ENCODE data around the gene OR10G7.

The OR10G7 gene

GRCh38 chr11:124041254-124041653 lies at the start of gene OR10G7:
Gene OR10G7, minus strand, starts transcription at chr11:124041325. Its CDS starts 2,324 bp downstream, at chr11:124039001.
- in situ Hi-C loops (cut with HindIII; ENCODE audit: low sequenced_read_pairs) = no loop called here

- in situ Hi-C loops (cut with HindIII; ENCODE audit: low sequenced_read_pairs) = no loop called here
Measured at GRCh38 chr11:124085997-124086846, 45.1 kb upstream of the OR10G7 start.

- in situ Hi-C loops (cut with HindIII; ENCODE audit: low sequenced_read_pairs) = no loop called here
Measured at GRCh38 chr11:124085583-124085982, 44.5 kb upstream of the OR10G7 start.

DNA sequence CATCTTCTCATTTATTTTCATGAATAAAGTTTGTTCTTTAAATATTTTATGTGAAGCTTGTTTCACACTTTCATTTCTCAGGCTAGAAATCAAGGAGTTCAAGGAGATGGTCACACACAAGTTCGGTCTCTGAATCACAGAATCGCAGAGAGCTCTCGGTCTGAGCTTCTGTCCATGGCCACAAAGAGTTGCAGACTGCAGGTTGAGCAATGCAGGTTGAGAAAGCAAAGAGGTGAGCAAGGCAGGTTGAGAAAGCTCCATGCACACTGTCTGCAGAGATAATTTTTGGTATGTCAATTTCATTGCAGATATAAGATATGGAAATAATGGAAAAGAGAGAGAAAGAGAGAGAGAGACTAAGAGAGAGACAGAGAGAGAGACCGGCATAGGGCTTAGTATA lies 41.2 kb upstream of the OR10G7 start:
- in situ Hi-C loops (cut with HindIII; ENCODE audit: low sequenced_read_pairs) = no loop called here

- in situ Hi-C loops (cut with HindIII; ENCODE audit: low sequenced_read_pairs) = no loop called here
Measured at GRCh38 chr11:124081483-124081882, 40.4 kb upstream of the OR10G7 start.

- in situ Hi-C loops (cut with HindIII; ENCODE audit: low sequenced_read_pairs) = no loop called here
Measured at GRCh38 chr11:124080327-124081001, 39.3 kb upstream of the OR10G7 start.

DNA sequence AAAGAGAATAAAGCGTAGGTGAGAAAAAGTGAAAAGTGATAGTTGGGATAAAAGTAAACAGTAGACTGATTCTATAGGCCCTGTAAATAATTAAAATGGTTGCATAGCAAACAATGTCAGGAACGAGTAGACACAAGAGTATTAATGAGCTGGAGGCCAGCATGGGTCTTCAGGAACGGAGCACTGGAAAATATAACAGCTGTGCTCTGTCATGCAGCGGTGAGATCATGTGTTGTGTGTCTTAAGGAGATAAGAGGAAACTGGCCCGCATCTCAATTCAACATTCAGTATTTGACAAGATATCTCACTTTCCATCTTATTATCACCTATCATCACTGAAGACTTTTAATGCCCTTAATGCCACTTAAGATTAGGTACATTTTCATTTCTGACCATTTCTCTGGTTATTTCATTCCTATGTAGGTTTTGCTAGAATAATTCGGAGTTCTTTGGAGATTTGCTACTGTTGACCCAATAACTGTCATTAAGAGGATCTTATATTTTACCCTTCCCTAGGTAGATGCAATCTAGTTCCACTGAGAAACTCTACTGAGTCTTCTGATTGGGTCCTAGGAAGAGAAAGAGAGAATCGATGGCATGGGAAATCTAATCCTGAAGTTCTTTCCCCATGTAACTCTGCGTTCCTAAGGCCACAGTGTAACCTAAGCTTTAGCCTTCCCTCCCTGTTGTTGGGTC lies 38.7 kb upstream of the OR10G7 start:
- in situ Hi-C loops (cut with HindIII; ENCODE audit: low sequenced_read_pairs) = no loop called here

DNA sequence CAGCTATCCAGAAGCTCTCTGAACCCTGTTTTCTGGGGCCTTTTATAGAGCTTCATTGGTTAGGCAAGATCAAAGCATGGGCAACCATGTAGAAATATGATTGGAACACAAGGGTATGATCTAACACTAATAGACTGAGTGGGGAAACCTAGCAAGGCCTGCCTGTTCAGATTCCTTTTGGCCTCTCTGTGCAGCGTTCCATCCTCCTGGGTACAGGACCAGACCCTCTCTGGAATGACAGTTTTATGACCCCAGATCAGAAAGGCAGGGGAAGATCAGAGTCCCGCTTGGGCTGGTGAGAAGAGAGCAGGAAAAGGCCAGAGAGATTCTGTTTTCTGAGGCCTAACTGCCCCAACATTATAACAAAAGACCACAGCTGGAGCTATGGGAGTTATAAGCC lies 37.5 kb upstream of the OR10G7 start:
- in situ Hi-C loops (cut with HindIII; ENCODE audit: low sequenced_read_pairs) = no loop called here

GRCh38 chr11:124077266-124077665 lies 36.1 kb upstream of the OR10G7 start:
- in situ Hi-C loops (cut with HindIII; ENCODE audit: low sequenced_read_pairs) = no loop called here

DNA sequence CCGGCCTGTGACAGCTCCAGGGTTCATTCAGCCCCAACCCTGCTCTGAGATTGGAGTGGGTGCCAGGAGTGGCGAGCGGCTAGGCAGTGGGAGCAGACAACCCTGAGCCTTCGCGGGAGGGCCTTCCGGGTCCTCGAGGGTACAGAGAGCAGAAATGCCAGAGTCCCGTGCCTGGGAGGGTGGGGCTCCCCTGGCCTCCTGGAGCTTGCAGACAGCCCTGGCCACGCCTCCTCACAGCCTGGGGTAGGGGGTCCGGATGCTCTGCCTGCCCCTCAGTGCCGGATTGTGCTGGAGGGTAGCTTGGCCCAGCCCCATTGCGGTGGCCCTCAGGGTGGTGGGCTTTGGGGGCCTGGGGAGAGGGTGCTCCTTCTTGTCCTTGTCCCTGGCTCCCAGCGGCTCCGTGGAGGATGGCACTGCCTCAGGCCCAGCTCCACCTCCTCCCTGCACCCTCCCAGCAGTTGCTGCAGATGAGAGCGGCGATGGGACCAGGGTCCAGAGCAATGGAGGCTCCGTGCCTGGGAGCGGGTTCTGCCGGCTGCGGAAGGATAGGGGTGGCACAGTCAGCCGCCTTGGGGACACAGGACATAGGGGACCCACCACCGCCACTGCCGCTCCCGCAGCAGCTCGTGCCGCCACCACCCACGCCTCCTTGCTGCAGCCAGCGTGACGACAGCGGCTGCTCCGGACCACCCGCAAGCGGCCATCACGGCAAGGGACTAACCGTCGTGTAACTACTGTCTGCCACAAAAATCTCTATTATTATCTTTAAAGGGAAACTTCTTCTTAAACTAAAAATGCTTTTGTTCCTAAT lies 34.9 kb upstream of the OR10G7 start:
- in situ Hi-C loops (cut with HindIII; ENCODE audit: low sequenced_read_pairs) = no loop called here

DNA sequence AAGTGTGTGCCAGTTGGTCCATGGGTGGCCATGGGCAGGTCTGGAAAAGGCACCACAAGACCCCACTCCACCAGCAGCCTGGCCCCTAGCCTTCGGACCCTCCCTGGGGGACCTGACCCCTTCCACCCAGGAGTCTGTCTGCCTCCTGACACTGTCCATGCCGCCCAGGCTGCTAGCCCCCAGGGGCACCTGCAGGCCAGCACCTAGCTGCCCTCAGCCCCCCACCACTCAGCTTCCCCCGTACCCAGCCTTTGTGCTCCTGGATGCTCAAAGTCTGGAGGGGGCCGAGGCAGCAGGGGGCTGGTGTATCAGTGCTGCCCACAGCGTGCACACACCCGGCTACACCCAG lies 34.3 kb upstream of the OR10G7 start:
- in situ Hi-C loops (cut with HindIII; ENCODE audit: low sequenced_read_pairs) = no loop called here

GRCh38 chr11:124074554-124074953 lies 33.4 kb upstream of the OR10G7 start:
- in situ Hi-C loops (cut with HindIII; ENCODE audit: low sequenced_read_pairs) = no loop called here

- in situ Hi-C loops (cut with HindIII; ENCODE audit: low sequenced_read_pairs) = no loop called here
Measured at GRCh38 chr11:124072147-124072546, 31.0 kb upstream of the OR10G7 start.

- in situ Hi-C loops (cut with HindIII; ENCODE audit: low sequenced_read_pairs) = no loop called here
Measured at GRCh38 chr11:124071623-124071948, 30.5 kb upstream of the OR10G7 start.

DNA sequence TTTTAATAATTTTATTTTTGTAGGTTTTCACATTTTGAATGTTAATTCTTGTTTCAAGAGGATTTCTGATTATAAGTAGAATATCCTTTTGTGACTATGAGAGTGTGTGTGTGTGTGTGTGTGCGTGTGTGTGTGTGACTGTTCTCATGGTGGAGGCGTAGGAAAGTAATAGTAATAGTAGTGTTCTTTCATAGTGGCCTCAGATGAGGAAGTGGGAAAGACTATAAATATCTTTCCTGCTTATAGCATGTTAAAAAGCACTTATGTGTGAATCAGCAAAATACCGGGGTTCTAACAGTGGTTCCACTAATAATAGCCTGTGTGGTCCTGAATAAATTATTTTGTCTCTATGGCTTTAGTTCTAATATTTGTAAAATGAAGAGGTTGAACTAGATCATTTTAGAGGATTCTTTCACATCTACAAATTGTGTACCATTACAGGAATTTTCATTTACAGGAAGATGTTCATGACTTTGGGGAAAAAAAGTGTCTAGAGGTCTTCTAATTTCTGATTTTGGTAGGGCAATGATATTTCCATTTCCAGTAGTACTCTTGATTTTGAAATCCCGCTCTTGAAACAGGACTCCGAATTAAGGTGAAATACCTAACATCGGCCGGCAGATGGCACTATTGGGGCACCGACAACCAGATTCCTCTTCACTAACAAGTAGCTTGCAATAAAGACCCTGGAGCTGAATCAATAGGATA lies 29.9 kb upstream of the OR10G7 start:
- in situ Hi-C loops (cut with HindIII; ENCODE audit: low sequenced_read_pairs) = no loop called here

GRCh38 chr11:124069429-124070401 lies 28.6 kb upstream of the OR10G7 start:
- in situ Hi-C loops (cut with HindIII; ENCODE audit: low sequenced_read_pairs) = no loop called here

- in situ Hi-C loops (cut with HindIII; ENCODE audit: low sequenced_read_pairs) = no loop called here
Measured at GRCh38 chr11:124068601-124069110, 27.5 kb upstream of the OR10G7 start.

- in situ Hi-C loops (cut with HindIII; ENCODE audit: low sequenced_read_pairs) = no loop called here
Measured at GRCh38 chr11:124052966-124053365, 11.8 kb upstream of the OR10G7 start.

DNA sequence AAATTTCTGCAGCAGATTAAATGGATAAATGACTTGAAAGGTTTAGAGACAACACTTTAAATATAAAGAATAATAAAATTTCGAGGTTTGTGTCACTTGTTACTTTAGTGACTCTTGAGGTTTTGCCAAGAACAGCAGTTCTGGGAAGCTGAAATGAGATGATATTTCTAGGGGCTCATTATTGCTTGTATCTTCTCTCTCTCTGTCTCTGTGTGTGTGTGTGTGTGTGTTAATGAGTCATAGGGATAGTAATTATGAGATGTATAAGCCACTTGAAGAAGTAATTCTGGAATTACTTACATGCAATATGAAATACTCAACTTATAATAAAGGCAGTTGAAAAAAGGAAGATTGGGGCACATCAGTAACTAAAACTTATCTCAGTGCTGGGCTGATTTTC lies 9.6 kb upstream of the OR10G7 start:
- in situ Hi-C loops (cut with HindIII; ENCODE audit: low sequenced_read_pairs) = no loop called here

Measured in DLD1 (cell line).